OCI-LY3 (cell line): ENCODE results near the gene ASB6.
"Not testable (repeated sequence)": the region's sequence is repeated elsewhere in the genome, so short reads cannot be mapped to it uniquely, and the experiment has no call there.

Source experiments
- H2AFZ ChIP-seq: fragments of 200-600, 300-600 bp; shearing (Covaris generic); 2 replicates; pipeline ENCODE4 v1.6.0; 2014; ENCODE audit warnings: antibody characterized with exemption, low read depth, low read length
- H3K27ac ChIP-seq: fragments of 200-600, 300-600 bp; sonication (generic); 2 replicates; pipeline ENCODE4 v1.5.1; 2014; ENCODE audit warnings: mild to moderate bottlenecking, low read length, moderate library complexity, mixed read lengths
- H3K27me3 ChIP-seq: fragments of 200-600, 300-600 bp; sonication (generic); 2 replicates; pipeline ENCODE4 v1.6.1; 2014; ENCODE audit warnings: low read depth, low read length, mixed read lengths
- H3K36me3 ChIP-seq: fragments of 200-600, 300-600 bp; sonication (generic); replicated peaks from 2 replicates; pipeline ENCODE3; 2014; ENCODE audit warnings: low read depth, low read length, mixed read lengths
- H3K4me1 ChIP-seq: fragments of 300-600, 200-600 bp; sonication (generic); 2 replicates; pipeline ENCODE4 v1.6.1; 2014; ENCODE audit warnings: low read length, mixed read lengths
- H3K4me2 ChIP-seq: fragments of 200-600, 300-600 bp; sonication (generic); 2 replicates; pipeline ENCODE4 v1.6.1; 2014; ENCODE audit warnings: low read length, mixed read lengths
- H3K4me3 ChIP-seq: fragments of 300-600, 200-600 bp; sonication (generic); 2 replicates; pipeline ENCODE4 v1.5.1; 2014; ENCODE audit warnings: antibody characterized with exemption, mild to moderate bottlenecking, low read length, moderate library complexity
- H3K79me2 ChIP-seq: fragments of 300-600, 200-600 bp; shearing (Covaris generic); 2 replicates; pipeline ENCODE4 v1.6.1; 2014; ENCODE audit warnings: mild to moderate bottlenecking, low read length, mixed read lengths
- H3K9ac ChIP-seq: fragments of 300-600, 200-600 bp; shearing (Covaris generic); 2 replicates; pipeline ENCODE4 v1.6.0; 2014; ENCODE audit warnings: mild to moderate bottlenecking, low read length, moderate library complexity
- H3K9me3 ChIP-seq: fragments of 200-600, 300-600 bp; shearing (Covaris generic); 2 replicates; pipeline ENCODE4 v1.6.1; 2014; ENCODE audit warnings: low read length, mixed read lengths; ENCODE audit not compliant: insufficient read depth
- H4K20me1 ChIP-seq: fragments of 200-600, 300-600 bp; sonication (generic); 2 replicates; pipeline ENCODE4 v1.6.1; 2016; ENCODE audit warnings: low read length, mixed read lengths; ENCODE audit not compliant: insufficient read depth
- CTCF ChIP-seq: fragments of 200-600, 300-600 bp; sonication (generic); IDR thresholded peaks from 2 replicates; pipeline ENCODE4 v1.5.1; 2014; ENCODE audit warnings: antibody characterized with exemption, low read length, low read depth
- EZH2phosphoT487 ChIP-seq: fragments of 200-600 bp; shearing (Covaris generic); IDR thresholded peaks from 2 replicates; pipeline ENCODE4 v1.6.1; 2018; ENCODE audit warnings: antibody characterized with exemption, mixed run types, low read depth

ASB6 gene

GRCh38 chr9:129666575-129666974 lies 24.6 kb upstream of the ASB6 start:
- Histone ChIP-seq H3K36me3 (no peaks in the 10 kb centered on the region), H3K79me2 (no peaks in the 10 kb centered on the region), H3K9ac (no peak overlapping the region), H2AFZ (no peak overlapping the region), H4K20me1 (no peaks in the 10 kb centered on the region), H3K4me3 (no peak overlapping the region), H3K27me3 (no peaks in the 10 kb centered on the region), H3K4me1 (no peaks in the 10 kb centered on the region), H3K27ac (no peak overlapping the region), H3K4me2 (no peak overlapping the region), H3K9me3 (no peaks in the 10 kb centered on the region)
- TF ChIP-seq EZH2phosphoT487 (no peak), CTCF (no peak)

DNA sequence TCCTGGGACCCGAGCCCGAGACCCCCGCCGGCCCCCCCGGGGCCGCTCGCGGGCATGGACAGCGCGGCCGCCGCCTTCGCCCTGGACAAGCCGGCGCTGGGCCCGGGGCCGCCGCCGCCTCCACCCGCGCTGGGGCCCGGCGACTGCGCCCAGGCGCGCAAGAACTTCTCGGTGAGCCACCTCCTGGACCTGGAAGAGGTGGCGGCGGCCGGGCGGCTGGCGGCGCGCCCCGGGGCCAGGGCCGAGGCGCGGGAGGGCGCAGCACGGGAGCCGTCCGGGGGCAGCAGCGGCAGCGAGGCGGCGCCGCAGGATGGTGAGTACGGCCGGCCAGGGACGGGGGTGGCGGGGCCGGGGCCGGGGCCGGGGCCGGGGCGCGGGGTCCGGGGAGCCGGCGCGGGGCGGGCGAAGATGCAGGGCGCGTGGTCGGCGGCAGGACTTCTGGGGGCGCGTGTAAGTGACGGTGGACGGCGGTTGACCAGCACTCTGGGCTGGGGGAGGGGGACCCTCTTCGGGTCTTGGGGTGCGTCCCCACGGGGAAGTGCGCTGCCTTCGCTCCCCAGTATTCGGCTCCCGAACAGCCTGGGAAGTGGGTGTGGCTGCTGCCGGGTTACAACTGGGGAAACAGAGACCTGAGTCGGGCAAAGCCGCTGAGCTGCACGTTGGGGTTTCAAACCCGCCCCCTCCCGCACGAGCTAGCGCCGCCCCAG lies 24.0 kb upstream of the ASB6 start:
- Histone ChIP-seq H3K27me3 (no peaks in the 10 kb centered on the region), H3K4me1 (no peaks in the 10 kb centered on the region), H3K27ac (no peak overlapping the region), H3K9me3 (no peaks in the 10 kb centered on the region), H3K4me2 (no peak overlapping the region), H2AFZ (no peak overlapping the region), H3K9ac (no peak overlapping the region), H3K4me3 (no peak overlapping the region), H3K79me2 (no peaks in the 10 kb centered on the region), H4K20me1 (no peaks in the 10 kb centered on the region), H3K36me3 (no peaks in the 10 kb centered on the region)
- TF ChIP-seq CTCF (no peak), EZH2phosphoT487 (no peak)

GRCh38 chr9:129665389-129665775 lies 23.4 kb upstream of the ASB6 start, which contains the start of gene PRRX2:
TSS of gene PRRX2 (plus strand) at chr9:129665647. CDS start at chr9:129665868, 221 bp downstream.
- no peaks in the 10 kb centered on the region for H3K27me3 ChIP-seq
- no peaks in the 10 kb centered on the region for H3K4me1 ChIP-seq
- H4K20me1 ChIP-seq, result no peaks in the 10 kb centered on the region
- no peak within 1 kb of the TSS for H3K27ac ChIP-seq
- H2AFZ ChIP-seq, result no peak within 1 kb of the TSS
- H3K9ac ChIP-seq, result no peak within 1 kb of the TSS
- no peak within 1 kb of the TSS for H3K4me3 ChIP-seq
- TF ChIP-seq CTCF (no peak), EZH2phosphoT487 (no peak)
- H3K36me3 ChIP-seq, result no peaks in the 10 kb centered on the region
- no peaks in the 10 kb centered on the region for H3K9me3 ChIP-seq
- H3K4me2 ChIP-seq, result no peak within 1 kb of the TSS
- H3K79me2 ChIP-seq, result no peaks in the 10 kb centered on the region

DNA sequence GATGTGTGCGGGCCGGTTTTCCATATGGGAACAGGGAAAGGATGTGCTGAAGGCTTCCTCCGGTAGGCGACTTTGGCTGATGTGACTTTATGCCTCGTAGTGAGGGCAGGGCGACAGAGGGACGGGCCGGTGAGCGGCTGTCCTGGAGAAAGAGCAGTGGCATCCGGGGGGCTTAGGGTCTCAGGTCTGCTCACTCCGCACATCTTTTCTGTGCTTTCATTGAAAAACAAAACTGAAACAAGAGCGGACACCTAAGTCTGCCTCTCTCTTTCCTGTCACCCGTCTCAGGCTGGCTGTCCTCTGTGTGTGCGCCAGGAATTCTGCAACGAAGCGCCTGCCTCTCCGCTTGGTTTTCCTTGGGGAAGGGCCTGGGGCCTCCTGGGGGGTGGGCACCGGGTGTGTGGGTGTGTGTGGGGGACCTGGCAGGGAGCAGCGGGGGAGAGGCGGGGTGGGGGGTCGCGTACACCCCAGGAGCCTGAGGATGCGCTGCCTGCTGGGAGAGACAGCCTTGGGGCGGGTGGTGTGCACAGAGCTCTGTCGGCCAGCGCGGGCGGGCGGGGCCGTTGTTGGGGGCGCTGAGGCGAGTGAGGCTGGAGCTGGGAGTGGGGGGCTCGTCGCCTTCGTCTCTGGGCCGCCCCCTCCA lies 22.9 kb upstream of the ASB6 start:
- Histone ChIP-seq H4K20me1 (no peaks in the 10 kb centered on the region), H3K79me2 (no peaks in the 10 kb centered on the region), H3K4me3 (no peak overlapping the region), H3K27me3 (no peaks in the 10 kb centered on the region), H3K9me3 (no peaks in the 10 kb centered on the region), H3K4me2 (no peak overlapping the region), H3K9ac (no peak overlapping the region), H3K27ac (no peak overlapping the region), H2AFZ (no peak overlapping the region), H3K4me1 (no peaks in the 10 kb centered on the region), H3K36me3 (no peaks in the 10 kb centered on the region)
- TF ChIP-seq EZH2phosphoT487 (no peak), CTCF (no peak)

DNA sequence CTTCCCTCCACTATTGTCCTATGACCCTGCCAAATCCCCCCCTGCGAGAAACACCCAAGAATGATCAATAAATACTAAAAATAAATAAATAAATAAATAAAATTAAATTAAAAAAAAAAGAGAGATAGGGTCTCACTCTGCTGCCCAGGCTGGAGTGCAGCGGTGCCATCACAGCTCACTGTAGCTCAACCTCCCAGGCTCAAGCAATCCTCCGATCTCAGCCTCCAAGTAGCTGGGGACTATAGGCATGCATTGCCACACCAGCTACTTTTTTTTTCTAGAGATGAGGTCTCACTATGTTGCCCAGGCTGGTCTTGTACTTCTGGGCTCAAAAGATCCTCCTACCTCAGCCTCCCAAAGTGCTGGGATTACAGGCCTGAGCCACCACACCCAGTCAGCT lies 20.3 kb upstream of the ASB6 start:
- not testable (repeated sequence) for H3K9ac ChIP-seq, H3K27ac ChIP-seq, H3K9me3 ChIP-seq, H3K79me2 ChIP-seq, H3K27me3 ChIP-seq, H4K20me1 ChIP-seq, H3K36me3 ChIP-seq, H3K4me1 ChIP-seq, H3K4me3 ChIP-seq, H2AFZ ChIP-seq, H3K4me2 ChIP-seq
